ENCODE results near the gene MAN1A2.

- TF ChIP-seq, protein P1, sequence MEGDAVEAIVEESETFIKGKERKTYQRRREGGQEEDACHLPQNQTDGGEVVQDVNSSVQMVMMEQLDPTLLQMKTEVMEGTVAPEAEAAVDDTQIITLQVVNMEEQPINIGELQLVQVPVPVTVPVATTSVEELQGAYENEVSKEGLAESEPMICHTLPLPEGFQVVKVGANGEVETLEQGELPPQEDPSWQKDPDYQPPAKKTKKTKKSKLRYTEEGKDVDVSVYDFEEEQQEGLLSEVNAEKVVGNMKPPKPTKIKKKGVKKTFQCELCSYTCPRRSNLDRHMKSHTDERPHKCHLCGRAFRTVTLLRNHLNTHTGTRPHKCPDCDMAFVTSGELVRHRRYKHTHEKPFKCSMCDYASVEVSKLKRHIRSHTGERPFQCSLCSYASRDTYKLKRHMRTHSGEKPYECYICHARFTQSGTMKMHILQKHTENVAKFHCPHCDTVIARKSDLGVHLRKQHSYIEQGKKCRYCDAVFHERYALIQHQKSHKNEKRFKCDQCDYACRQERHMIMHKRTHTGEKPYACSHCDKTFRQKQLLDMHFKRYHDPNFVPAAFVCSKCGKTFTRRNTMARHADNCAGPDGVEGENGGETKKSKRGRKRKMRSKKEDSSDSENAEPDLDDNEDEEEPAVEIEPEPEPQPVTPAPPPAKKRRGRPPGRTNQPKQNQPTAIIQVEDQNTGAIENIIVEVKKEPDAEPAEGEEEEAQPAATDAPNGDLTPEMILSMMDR (IDR thresholded peaks at IDR 0.05): no peak
- TF ChIP-seq POLR2A (IDR thresholded peaks at IDR 0.05): peak in 1 of 2 donors; percentile 59
Observed at GRCh38 chr1:117570988-117571409, 203.8 kb downstream of the MAN1A2 start.
